HepG2 (cell line): ENCODE measurements around the gene CACNA1I. TPM values are rescaled to one million over a fixed set of nuclear protein-coding genes. Genes with fewer than 3 reads are reported as not detected.
A peak's percentile ranks its signal among the peaks of the same experiment; 100 is the strongest.

Experiments
- ATAC-seq: fragments of 200-7000 bp; cut with Tn5 transposase; 3 replicates; pipeline ENCODE4 v1.9.1; 2020; ENCODE audit warnings: mild to moderate bottlenecking, moderate library complexity
- BruUV-seq: library from RNA; stranded (reverse); fragments of 400-500 nt; replicated peaks from 2 replicates; lab custom pipeline; 2021; lab: Mats Ljungman, UMichigan
- CTCF ChIA-PET: fragments of 300-600 bp; formaldehyde crosslinking; extraction: SDS; loops from one replicate; lab custom pipeline; 2021; ENCODE audit warnings: low total read pairs, inconsistent platforms, low intra/inter-chr PET ratio; lab: Yijun Ruan, JAX
- POLR2A ChIA-PET: fragments of 350-600 bp; sonication (Branson Sonifier 250); formaldehyde crosslinking; loops from one replicate; lab custom pipeline; 2020; ENCODE audit warnings: antibody characterized with exemption, inconsistent platforms; lab: Yijun Ruan, JAX
- DNase-seq: peaks from one replicate; pipeline ENCODE4 v3.0.0-alpha.2; 2015; ENCODE audit warnings: low spot score
- FAIRE-seq: peaks from 3 replicates; lab custom pipeline; 2011; peaks lifted over from hg19 to GRCh38; lab: Jason Lieb, UNC
- H2AFZ ChIP-seq: one replicate; pipeline ENCODE4 v1.6.1; 2011; ENCODE audit warnings: low read length, inconsistent platforms
- H3K27ac ChIP-seq: fragments of 300-600 bp; 3 replicates; pipeline ENCODE4 v1.8.0; 2011; ENCODE audit warnings: mixed run types, mild to moderate bottlenecking, mixed read lengths, low read length, inconsistent platforms; ENCODE audit not compliant: insufficient read depth; ENCODE audit errors: extremely low read length
- H3K27me3 ChIP-seq, 2 experiments: fragments of 200-600 bp in 1 of 2; 2 replicates in 1 of 2; 3 replicates in 1 of 2; pipeline versions ENCODE4 v1.6.0 to v1.8.0; 2011; ENCODE audit warnings: low read length in 2 of 2, mild to moderate bottlenecking in 2 of 2, moderate library complexity in 2 of 2, inconsistent platforms in 1 of 2; ENCODE audit not compliant: insufficient read depth in 2 of 2, control insufficient read depth in 1 of 2
- H3K36me3 ChIP-seq, 2 experiments: fragments of 200-600 bp in 1 of 2; replicated peaks in 1 of 2; 2 replicates in 1 of 2; 3 replicates in 1 of 2; pipeline versions ENCODE4 v1.5.1 to v1.8.0; 2011; ENCODE audit warnings: low read length in 2 of 2, inconsistent platforms in 1 of 2; ENCODE audit not compliant: insufficient read depth in 2 of 2, control insufficient read depth in 1 of 2
- H3K4me1 ChIP-seq: 2 replicates; pipeline ENCODE4 v1.5.1; 2012; ENCODE audit warnings: low read length, inconsistent platforms; ENCODE audit not compliant: insufficient read depth
- H3K4me2 ChIP-seq: 2 replicates; pipeline ENCODE4 v1.6.0; 2011; ENCODE audit warnings: low read depth, low read length, inconsistent platforms
- H3K4me3 ChIP-seq, 3 experiments: fragments of 200-600 bp in 1 of 3; sonication (generic), shearing (Covaris generic) in 1 of 3; replicated peaks in 1 of 3; 2 replicates each; pipeline ENCODE4 v1.5.1; 2011 to 2016; ENCODE audit warnings: low read length in 3 of 3, inconsistent platforms in 2 of 3, low read depth in 2 of 3, mild to moderate bottlenecking in 2 of 3, control low read depth in 1 of 3, mixed read lengths in 1 of 3; ENCODE audit not compliant: insufficient read depth in 1 of 3
- H3K79me2 ChIP-seq: one replicate; pipeline ENCODE4 v1.6.1; 2011; ENCODE audit warnings: low read length, inconsistent platforms; ENCODE audit not compliant: insufficient read depth
- H3K9ac ChIP-seq: 2 replicates; pipeline ENCODE4 v1.6.0; 2011; ENCODE audit warnings: mild to moderate bottlenecking, low read depth, low read length, inconsistent platforms; ENCODE audit not compliant: insufficient read depth
- H3K9me3 ChIP-seq: 2 replicates; pipeline ENCODE4 v1.5.1; 2012; ENCODE audit warnings: mild to moderate bottlenecking, low read length
- H4K20me1 ChIP-seq: 2 replicates; pipeline ENCODE4 v1.6.0; 2011; ENCODE audit warnings: inconsistent platforms, mild to moderate bottlenecking, low read length, moderate library complexity; ENCODE audit not compliant: insufficient read depth
- AGO1 ChIP-seq: fragments of 200-400 bp; formaldehyde crosslinking; IDR thresholded peaks from 2 replicates; pipeline ENCODE4 v1.6.1; 2017; ENCODE audit warnings: mild to moderate bottlenecking, low read depth, low read length, moderate library complexity; ENCODE audit not compliant: poor library complexity, severe bottlenecking
- AGO2 ChIP-seq: fragments of 200-400 bp; formaldehyde crosslinking; optimal IDR thresholded peaks from 2 replicates; pipeline ENCODE3; 2017; ENCODE audit warnings: mild to moderate bottlenecking, low read depth, low read length, moderate library complexity
- E2F1 ChIP-seq: sonication (generic); formaldehyde crosslinking; IDR thresholded peaks from 2 replicates; pipeline ENCODE4 v1.5.0; 2020; ENCODE audit warnings: missing genetic modification reagents
- FOXM1 ChIP-seq: sonication (generic); formaldehyde crosslinking; IDR thresholded peaks from 2 replicates; pipeline ENCODE4 v1.5.0; 2020; ENCODE audit warnings: missing genetic modification reagents
- GPBP1L1 ChIP-seq: sonication (generic); formaldehyde crosslinking; IDR thresholded peaks from 2 replicates; pipeline ENCODE4 v1.5.0; 2020; ENCODE audit warnings: mild to moderate bottlenecking, missing genetic modification reagents
- HNRNPLL ChIP-seq: fragments of 200-400 bp; formaldehyde crosslinking; IDR thresholded peaks from 2 replicates; pipeline ENCODE4 v1.6.1; 2017; ENCODE audit warnings: mild to moderate bottlenecking, low read depth, low read length; ENCODE audit not compliant: poor library complexity, severe bottlenecking
- MTA1 ChIP-seq: sonication (generic); formaldehyde crosslinking; IDR thresholded peaks from 2 replicates; pipeline ENCODE4 v1.4.0; 2020; ENCODE audit warnings: missing genetic modification reagents, mild to moderate bottlenecking, borderline replicate concordance
- POLR2AphosphoS5 ChIP-seq: IDR thresholded peaks from 2 replicates; pipeline ENCODE4 v1.6.1; 2012; ENCODE audit warnings: low read depth, low read length
- POLR2G ChIP-seq: fragments of 200-400 bp; formaldehyde crosslinking; IDR thresholded peaks from 2 replicates; pipeline ENCODE4 v1.6.1; 2018; ENCODE audit warnings: mild to moderate bottlenecking, low read depth, low read length, moderate library complexity
- RBFOX2 ChIP-seq: fragments of 200-400 bp; formaldehyde crosslinking; IDR thresholded peaks from 2 replicates; pipeline ENCODE4 v1.6.1; 2017; ENCODE audit warnings: low read depth, mild to moderate bottlenecking, low read length
- TAF15 ChIP-seq: fragments of 200-400 bp; formaldehyde crosslinking; IDR thresholded peaks from one replicate; pipeline ENCODE4 v1.6.1; 2018; ENCODE audit warnings: mild to moderate bottlenecking, low read depth, low read length; ENCODE audit not compliant: poor library complexity, severe bottlenecking
- TGIF2 ChIP-seq: IDR thresholded peaks from 2 replicates; pipeline ENCODE4 v1.6.1; 2016; ENCODE audit warnings: control low read depth, missing compliant biosample characterization
- ZNF512 ChIP-seq: sonication (generic); formaldehyde crosslinking; IDR thresholded peaks from 2 replicates; pipeline ENCODE4 v1.4.0; 2020; ENCODE audit warnings: mild to moderate bottlenecking, missing genetic modification reagents
- ZNF567 ChIP-seq: sonication (generic); formaldehyde crosslinking; IDR thresholded peaks from 2 replicates; pipeline ENCODE4 v1.8.1; 2023; ENCODE audit warnings: mild to moderate bottlenecking, missing genetic modification reagents, borderline replicate concordance
- ZNF687 ChIP-seq: sonication (generic); formaldehyde crosslinking; IDR thresholded peaks from 2 replicates; pipeline ENCODE4 v1.5.1; 2020; ENCODE audit warnings: mild to moderate bottlenecking, missing genetic modification reagents, moderate library complexity
- WGBS: methylation state at CpG from one replicate; pipeline ENCODE4 v1.1.6; 2017; ENCODE audit warnings: low lambda C conversion rate; 5-methylcytosine and 5-hydroxymethylcytosine counted together
- in situ Hi-C: cut with HindIII; loops from 2 replicates; pipeline ENCODE4 v1.10.0; 2017; ENCODE audit warnings: low pct_unique_long_range_greater_than_20kb; ENCODE audit not compliant: extremely low pct_ligation_motif_present
- intact Hi-C: fragments of 100-400 bp; cut with micrococcal nuclease; formaldehyde crosslinking; loops from one replicate; pipeline ENCODE4 v1.10.0; 2022; ENCODE audit not compliant: unreplicated experiment
- polyA plus RNA-seq, 8 experiments: library from polyadenylated mRNA; depleted of rRNA in 3 of 8; stranded (reverse) in 7 of 8; unstranded in 1 of 8; fragments of >200 nt; fragmentation: Illumina TruSeq in 4 of 8; extraction: Trizol in 4 of 8; gene quantifications; 2 replicates each; pipeline versions ENCODE4 v1.2.1 to v1.2.3, GENCODE V29; 2011 to 2016; ENCODE audit warnings: low read depth in 4 of 8, missing spikeins in 1 of 8, mixed read lengths in 1 of 8; ENCODE audit not compliant: insufficient read depth in 1 of 8
- total RNA-seq, 5 experiments: library from RNA; depleted of rRNA; stranded (reverse); fragments of >200 nt; fragmentation: Illumina TruSeq; extraction: Trizol; gene quantifications; 2 replicates each; pipeline ENCODE4 v1.2.3, GENCODE V29; 2016; ENCODE audit warnings: low read depth in 1 of 5

Gene CACNA1I
- total and polyA plus RNA-seq, 2 of the 13 experiments (the other 11 are each of a cell fraction or from before 2014, with no cell fraction given), result not detected

- no peak overlapping the region for H2AFZ ChIP-seq
- ATAC-seq, result peak; percentile 27
- POLR2A ChIA-PET, result interaction anchor here (0.6 to 11.2 kb wide), 5 partner anchors 16 to 207 kb away, joined by 4 to 167 read pairs (median 4); partner anchors contain the start of genes MIEF1 and RPL3
- peaks cover 28% of the 10 kb centered on the region for H3K79me2 ChIP-seq
- H3K4me3 ChIP-seq, result no peak overlapping the region
- no TSS peak for BruUV-seq
- no peaks in the 10 kb centered on the region for H3K27me3 ChIP-seq
- peak overlapping the region; percentile 40 for H3K27ac ChIP-seq
- H3K9ac ChIP-seq, result no peak overlapping the region
- no peak for DNase-seq
- 82% methylated on average over 4 of the region's 4 CpGs for WGBS
- peaks cover 14 to 32% of the 10 kb centered on the region in 2 experiments for H3K36me3 ChIP-seq
- H3K4me2 ChIP-seq, result no peak overlapping the region
- CTCF ChIA-PET, result interaction anchor here (1.2 kb wide), 1 partner anchor 31 kb away, joined by 4 read pairs; no protein-coding TSS in a partner anchor
- peaks cover 90% of the 10 kb centered on the region for H3K4me1 ChIP-seq
- intact Hi-C loops, result no loop called here
- FAIRE-seq, result no peak
- no peaks in the 10 kb centered on the region for H3K9me3 ChIP-seq
- TF ChIP-seq POLR2G, result peak; percentile 53
- TF ChIP-seq TAF15, result no peak
- TF ChIP-seq ZNF687, result 0 out of 2 replicates have a peak, but pooled peaks have one; percentile 4
- no peak for TF ChIP-seq TGIF2
- no peak for TF ChIP-seq HNRNPLL
- TF ChIP-seq MTA1 (CRISPR knock-in tag), result 0 out of 2 replicates have a peak, but pooled peaks have one; percentile 4
- TF ChIP-seq GPBP1L1 (CRISPR knock-in tag), result no peak
- no peak for TF ChIP-seq ZNF567 (CRISPR knock-in tag)
- peak; percentile 95 for TF ChIP-seq AGO2
- no peak for TF ChIP-seq E2F1 (CRISPR knock-in tag)
- 0 out of 2 replicates have a peak, but pooled peaks have one; percentile 28 for TF ChIP-seq POLR2AphosphoS5
- peak; percentile 70 for TF ChIP-seq RBFOX2
- no peak for TF ChIP-seq ZNF512
- TF ChIP-seq AGO1, result peak; percentile 90
- no peak for TF ChIP-seq FOXM1
- TF ChIP-seq, all 625 proteins: peak for 7
- in situ Hi-C loops, result no loop called here
- H4K20me1 ChIP-seq, result peaks cover 59% of the 10 kb centered on the region
Observed at GRCh38 chr22:39526736-39527171, 43.8 kb upstream of the CACNA1I start.
